Measurements from ENCODE around the gene SHC3. TPM values are rescaled to one million over a fixed set of nuclear protein-coding genes. Genes with fewer than 3 reads are reported as not detected.

The SHC3 gene
- total RNA-seq, 4 donors from 2014 or later = 2.3 to 4.9 (median 4.8) TPM

DNA sequence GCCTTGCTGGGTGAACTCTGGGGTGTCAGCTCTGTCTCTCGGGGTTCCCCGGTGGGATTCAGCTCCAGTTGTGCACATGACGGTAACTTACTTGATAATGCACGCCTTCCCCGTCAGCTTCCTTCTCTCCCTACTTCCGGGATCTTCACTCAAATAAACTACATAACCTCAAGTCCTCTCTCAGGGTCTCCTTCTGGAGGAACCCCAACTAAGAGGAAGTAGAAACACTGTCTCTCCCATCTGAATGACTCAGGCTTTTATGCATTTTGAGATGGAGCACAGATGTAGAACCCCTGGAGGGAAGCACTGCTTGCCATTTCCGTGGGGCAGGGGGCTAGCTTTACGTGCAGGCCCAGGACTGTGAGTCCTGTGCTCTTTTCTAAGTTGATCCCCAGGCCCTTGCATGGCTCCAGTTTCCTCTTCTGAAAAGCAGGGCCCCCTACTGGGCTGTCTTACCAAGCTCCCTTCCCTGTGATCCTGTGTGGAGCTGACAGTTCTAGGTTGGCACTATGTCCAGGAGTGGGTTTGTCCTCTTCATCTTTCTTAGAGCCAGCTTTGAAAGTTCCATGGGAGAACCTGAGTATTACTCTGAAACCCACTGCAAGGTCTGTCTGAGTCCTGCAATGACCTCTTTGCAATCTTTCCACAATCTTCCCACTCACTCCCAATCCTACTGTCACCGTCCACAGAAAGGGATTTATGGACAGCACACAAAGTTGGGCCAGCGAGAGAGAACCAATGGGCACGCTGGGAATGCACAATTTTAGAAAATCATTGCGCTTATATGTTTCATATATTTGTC, 169.7 kb downstream of the SHC3 start:
- 83 to 100% methylated on average over 2 to 11 of the region's 12 CpGs for WGBS, 2 donors (ENCODE audit: low coverage in 1 of 2)
- Histone ChIP-seq H3K36me3 (peaks cover 0 to 15% of the 10 kb centered on the region in 2 donors), H3K4me3 (no peak overlapping the region), H3K4me1 (peaks cover 3 to 38% (median 5%) of the 10 kb centered on the region in 3 donors), H3K9me3 (no peaks in the 10 kb centered on the region), H3K27ac (no peak overlapping the region), H3K27me3 (no peaks in the 10 kb centered on the region)
- no peak for ATAC-seq
- TF ChIP-seq EP300 (IDR thresholded peaks at IDR 0.05) = no peak
- TF ChIP-seq, protein P1, sequence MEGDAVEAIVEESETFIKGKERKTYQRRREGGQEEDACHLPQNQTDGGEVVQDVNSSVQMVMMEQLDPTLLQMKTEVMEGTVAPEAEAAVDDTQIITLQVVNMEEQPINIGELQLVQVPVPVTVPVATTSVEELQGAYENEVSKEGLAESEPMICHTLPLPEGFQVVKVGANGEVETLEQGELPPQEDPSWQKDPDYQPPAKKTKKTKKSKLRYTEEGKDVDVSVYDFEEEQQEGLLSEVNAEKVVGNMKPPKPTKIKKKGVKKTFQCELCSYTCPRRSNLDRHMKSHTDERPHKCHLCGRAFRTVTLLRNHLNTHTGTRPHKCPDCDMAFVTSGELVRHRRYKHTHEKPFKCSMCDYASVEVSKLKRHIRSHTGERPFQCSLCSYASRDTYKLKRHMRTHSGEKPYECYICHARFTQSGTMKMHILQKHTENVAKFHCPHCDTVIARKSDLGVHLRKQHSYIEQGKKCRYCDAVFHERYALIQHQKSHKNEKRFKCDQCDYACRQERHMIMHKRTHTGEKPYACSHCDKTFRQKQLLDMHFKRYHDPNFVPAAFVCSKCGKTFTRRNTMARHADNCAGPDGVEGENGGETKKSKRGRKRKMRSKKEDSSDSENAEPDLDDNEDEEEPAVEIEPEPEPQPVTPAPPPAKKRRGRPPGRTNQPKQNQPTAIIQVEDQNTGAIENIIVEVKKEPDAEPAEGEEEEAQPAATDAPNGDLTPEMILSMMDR (IDR thresholded peaks at IDR 0.05) = no peak
- TF ChIP-seq POLR2AphosphoS5 (IDR thresholded peaks at IDR 0.05) = no peak
- no peak for TF ChIP-seq POLR2A (IDR thresholded peaks at IDR 0.05)

DNA sequence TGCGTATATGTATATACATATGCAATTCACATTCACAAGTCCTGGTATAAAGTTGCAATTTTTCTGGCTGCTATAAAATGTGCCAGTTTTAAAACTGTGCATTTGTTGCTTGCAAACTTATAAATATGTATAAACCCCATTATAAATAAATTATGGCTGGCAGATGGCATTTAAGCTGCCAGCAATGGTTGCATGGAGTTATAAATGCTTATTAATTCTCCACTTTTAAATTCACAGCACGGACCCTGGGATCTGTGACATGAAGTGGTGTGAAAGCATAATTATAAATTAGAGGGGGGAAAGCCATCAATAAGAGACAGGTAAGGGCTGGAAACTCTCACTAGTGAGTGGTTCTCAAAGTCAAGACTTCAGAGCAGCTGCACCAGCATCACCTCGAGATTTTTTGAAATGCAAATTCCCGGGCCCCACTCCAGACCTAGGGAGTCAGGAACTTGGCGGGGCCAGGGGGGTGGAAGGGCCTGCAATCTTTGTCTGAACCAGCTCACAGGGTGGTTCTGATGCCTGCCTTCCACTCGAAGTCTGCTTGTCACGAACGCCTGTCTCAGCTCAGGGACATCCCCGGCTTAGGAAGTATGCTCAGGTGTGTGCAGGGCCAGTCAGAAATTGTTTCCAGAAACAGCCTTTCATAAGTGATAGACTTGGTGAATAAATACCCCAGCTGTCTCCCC, 170.4 kb downstream of the SHC3 start:
- Histone ChIP-seq H3K4me1 (peaks cover 3 to 45% (median 5%) of the 10 kb centered on the region in 3 donors), H3K27ac (no peak overlapping the region), H3K4me3 (no peak overlapping the region), H3K36me3 (peaks cover 0 to 22% of the 10 kb centered on the region in 2 donors), H3K9me3 (no peaks in the 10 kb centered on the region), H3K27me3 (no peaks in the 10 kb centered on the region)
- no peak for ATAC-seq
- WGBS, 2 donors (ENCODE audit: low coverage in 1 of 2) = 68 to 84% methylated on average over 3 to 5 of the region's 9 CpGs
- TF ChIP-seq EP300 (IDR thresholded peaks at IDR 0.05) (no peak), POLR2A (IDR thresholded peaks at IDR 0.05) (no peak), POLR2AphosphoS5 (IDR thresholded peaks at IDR 0.05) (no peak)
- TF ChIP-seq, protein P1 (IDR thresholded peaks at IDR 0.05) = no peak

DNA sequence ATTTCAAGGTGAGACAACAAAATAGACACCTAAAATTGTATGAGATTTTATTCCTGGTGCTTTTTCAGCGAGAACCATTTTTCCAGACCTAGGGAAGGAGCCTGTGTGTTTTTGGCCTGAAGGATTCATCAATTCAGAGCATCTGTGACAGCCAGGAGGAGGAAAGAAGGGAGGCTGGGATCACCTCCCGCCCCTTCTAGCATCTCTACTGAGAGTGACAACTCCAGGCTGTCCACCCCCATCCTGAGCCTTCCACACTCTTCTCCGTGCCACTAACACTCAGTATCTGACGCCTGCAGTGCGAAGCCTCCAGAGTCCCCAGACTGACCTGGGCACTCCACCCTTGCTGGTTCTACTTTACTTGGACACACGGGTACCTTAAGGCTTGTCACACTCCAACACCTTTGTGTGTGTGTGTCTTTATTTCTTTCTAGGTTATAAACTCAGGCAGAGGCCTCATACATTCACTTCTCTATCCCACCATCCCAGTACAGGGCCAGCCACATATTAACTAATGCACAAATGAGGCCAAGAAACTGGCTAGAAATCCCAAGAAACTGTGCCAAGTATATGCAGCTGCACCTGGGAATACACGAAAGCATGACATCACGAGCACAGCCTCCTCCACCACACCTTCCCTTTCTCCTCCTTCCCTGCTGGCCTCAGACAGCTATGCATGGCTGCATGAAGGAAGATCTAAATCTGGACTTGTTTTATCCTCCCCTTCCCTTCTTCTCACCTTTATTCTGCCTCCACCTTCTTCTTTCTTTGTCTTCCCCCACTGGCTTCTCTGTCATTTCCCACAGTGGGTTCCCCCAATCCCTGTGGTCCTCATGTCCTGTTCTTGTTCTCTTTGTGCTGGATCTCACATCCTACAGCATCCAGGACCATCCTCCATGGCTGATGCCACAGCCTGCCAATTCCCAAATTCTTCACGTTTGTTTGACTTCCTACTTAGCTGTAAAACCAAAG, 171.3 kb downstream of the SHC3 start:
- ATAC-seq = no peak
- Histone ChIP-seq H3K4me3 (no peak overlapping the region), H3K36me3 (peaks cover 0 to 31% of the 10 kb centered on the region in 2 donors), H3K27ac (no peak overlapping the region), H3K27me3 (no peaks in the 10 kb centered on the region), H3K4me1 (peaks cover 3 to 55% (median 5%) of the 10 kb centered on the region in 3 donors), H3K9me3 (no peaks in the 10 kb centered on the region)
- TF ChIP-seq POLR2AphosphoS5 (IDR thresholded peaks at IDR 0.05) (no peak), POLR2A (IDR thresholded peaks at IDR 0.05) (no peak), EP300 (IDR thresholded peaks at IDR 0.05) (no peak)
- TF ChIP-seq, protein P1 (IDR thresholded peaks at IDR 0.05) = no peak
- WGBS, 2 donors (ENCODE audit: low coverage in 1 of 2) = 60 to 71% methylated on average over 9 of the region's 9 CpGs

DNA sequence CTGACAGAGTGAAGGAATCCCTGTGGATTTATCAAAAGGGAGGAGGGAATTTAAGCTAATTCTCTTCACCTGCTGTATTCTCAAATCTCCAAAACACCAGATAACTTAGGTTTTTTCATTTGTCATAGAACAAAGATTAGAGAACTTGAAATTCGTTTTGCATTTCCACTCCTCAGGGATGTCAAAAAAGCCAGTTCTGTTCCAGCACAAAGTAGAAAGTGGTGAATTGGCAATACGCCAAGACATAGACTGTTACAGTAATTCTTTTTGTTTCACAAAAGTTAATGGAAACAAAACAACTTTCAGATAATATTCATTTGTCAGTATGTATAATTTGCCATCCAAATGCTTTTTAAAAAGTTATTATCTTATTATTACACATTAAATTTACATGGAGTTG, 172.4 kb downstream of the SHC3 start:
- 0 to 5% methylated on average over 2 of the region's 2 CpGs for WGBS, 2 donors (ENCODE audit: low coverage in 1 of 2)
- no peak for ATAC-seq
- peaks cover 3 to 65% (median 12%) of the 10 kb centered on the region in 3 donors for H3K4me1 ChIP-seq
- H3K4me3 ChIP-seq = no peak overlapping the region
- H3K27me3 ChIP-seq = no peaks in the 10 kb centered on the region
- TF ChIP-seq POLR2AphosphoS5 (IDR thresholded peaks at IDR 0.05) (no peak), EP300 (IDR thresholded peaks at IDR 0.05) (no peak), POLR2A (IDR thresholded peaks at IDR 0.05) (no peak)
- TF ChIP-seq, protein P1 (IDR thresholded peaks at IDR 0.05) = no peak
- no peaks in the 10 kb centered on the region for H3K9me3 ChIP-seq
- H3K27ac ChIP-seq = peak overlapping the region in 3 of 4 donors; percentile 21 to 65 (median 37)
- H3K36me3 ChIP-seq = peaks cover 0 to 38% of the 10 kb centered on the region in 2 donors

All from gastroesophageal sphincter (tissue), 4 donors.